Esophagus muscularis mucosa (tissue), 4 donors: ENCODE data around the gene NPLOC4.

Experiments
- CTCF ChIP-seq, 3 experiments: fragments of 200-600 bp in 2 of 3; fragments of 450-650 bp in 1 of 3; sonication (generic) in 2 of 3; IDR thresholded peaks; one replicate each; pipeline ENCODE4 v1.5.1; 2017 to 2019; ENCODE audit warnings: antibody characterized with exemption in 3 of 3, mild to moderate bottlenecking in 2 of 3, moderate library complexity in 1 of 3
- EP300 ChIP-seq: sonication (generic); formaldehyde crosslinking; IDR thresholded peaks from one replicate; pipeline ENCODE4 v1.6.1; 2017; ENCODE audit warnings: antibody characterized with exemption
- POLR2A ChIP-seq: fragments of 450-650 bp; IDR thresholded peaks from one replicate; pipeline ENCODE4 v1.6.1; 2017; ENCODE audit warnings: antibody characterized with exemption, moderate library complexity, mild to moderate bottlenecking, low read depth
- POLR2AphosphoS5 ChIP-seq, 2 donors: sonication (generic); formaldehyde crosslinking; IDR thresholded peaks; one replicate each; pipeline ENCODE4 v1.6.1; 2017; ENCODE audit warnings: antibody characterized with exemption in 2 of 2

DNA sequence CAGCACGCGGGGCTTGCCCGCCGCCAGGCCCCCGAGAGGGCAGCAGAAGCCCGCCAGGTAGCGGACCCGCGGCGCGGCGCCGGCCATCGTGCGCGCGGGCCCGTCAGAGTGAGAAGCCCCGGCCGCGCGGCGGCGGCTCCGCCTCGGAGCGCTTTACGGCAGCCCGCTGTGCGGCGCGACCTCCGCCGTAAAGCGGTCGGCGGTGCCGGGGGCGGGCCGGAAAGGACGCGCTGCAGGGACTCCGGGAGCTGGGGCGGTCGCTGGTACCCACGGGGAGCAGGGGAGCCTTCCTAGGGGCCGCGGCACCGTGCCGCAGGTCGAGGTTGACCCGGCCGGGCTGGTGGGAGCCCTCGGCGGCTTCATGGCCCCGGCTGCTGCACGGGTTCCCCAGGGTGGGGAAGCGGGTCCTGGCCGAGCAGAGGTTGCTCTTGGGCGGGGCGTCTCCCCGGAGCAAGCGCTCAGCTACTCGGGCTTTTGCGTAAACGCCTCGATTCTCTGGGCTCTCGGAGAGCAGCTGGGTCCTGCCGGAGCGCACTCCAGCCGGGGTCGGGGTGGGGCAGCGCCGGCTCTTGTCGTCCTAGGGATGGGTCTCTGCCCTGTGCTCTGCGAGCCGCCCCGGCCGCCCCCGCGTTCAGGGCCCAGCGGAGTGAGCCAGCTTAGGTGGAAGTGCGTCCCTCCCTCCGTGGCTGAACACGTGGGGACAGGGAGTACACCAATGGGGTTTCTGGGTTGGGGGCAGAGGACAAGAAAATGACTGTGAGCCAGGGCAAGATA lies 84.5 kb downstream of the NPLOC4 start, which contains the start of gene FAAP100:
- peak in 1 of 3 experiments; percentile 12 for TF ChIP-seq CTCF (IDR thresholded peaks at IDR 0.05)
- TF ChIP-seq POLR2AphosphoS5 (IDR thresholded peaks at IDR 0.05) = peak; percentile 78 to 79
- peak; percentile 42 for TF ChIP-seq POLR2A
- no peak for TF ChIP-seq EP300
